DND-41 (cell line): ENCODE results near the gene PEX14.

Source experiments
- EZH2 ChIP-seq: IDR thresholded peaks from 3 replicates; pipeline ENCODE4 v1.6.1; 2012; ENCODE audit warnings: borderline replicate concordance, low read depth, mild to moderate bottlenecking, moderate library complexity, low read length, inconsistent platforms; ENCODE audit not compliant: severe bottlenecking
- TF ChIP-seq, protein P1 (sequence below): IDR thresholded peaks from 2 replicates; pipeline ENCODE4 v1.5.1; 2012; ENCODE audit warnings: borderline replicate concordance, low read length, moderate library complexity, mild to moderate bottlenecking; ENCODE audit not compliant: poor library complexity, severe bottlenecking; ENCODE audit errors: extremely low read depth

GRCh38 chr1:10640843-10641553 is 166.2 kb downstream of the PEX14 start:
- TF ChIP-seq, protein P1, sequence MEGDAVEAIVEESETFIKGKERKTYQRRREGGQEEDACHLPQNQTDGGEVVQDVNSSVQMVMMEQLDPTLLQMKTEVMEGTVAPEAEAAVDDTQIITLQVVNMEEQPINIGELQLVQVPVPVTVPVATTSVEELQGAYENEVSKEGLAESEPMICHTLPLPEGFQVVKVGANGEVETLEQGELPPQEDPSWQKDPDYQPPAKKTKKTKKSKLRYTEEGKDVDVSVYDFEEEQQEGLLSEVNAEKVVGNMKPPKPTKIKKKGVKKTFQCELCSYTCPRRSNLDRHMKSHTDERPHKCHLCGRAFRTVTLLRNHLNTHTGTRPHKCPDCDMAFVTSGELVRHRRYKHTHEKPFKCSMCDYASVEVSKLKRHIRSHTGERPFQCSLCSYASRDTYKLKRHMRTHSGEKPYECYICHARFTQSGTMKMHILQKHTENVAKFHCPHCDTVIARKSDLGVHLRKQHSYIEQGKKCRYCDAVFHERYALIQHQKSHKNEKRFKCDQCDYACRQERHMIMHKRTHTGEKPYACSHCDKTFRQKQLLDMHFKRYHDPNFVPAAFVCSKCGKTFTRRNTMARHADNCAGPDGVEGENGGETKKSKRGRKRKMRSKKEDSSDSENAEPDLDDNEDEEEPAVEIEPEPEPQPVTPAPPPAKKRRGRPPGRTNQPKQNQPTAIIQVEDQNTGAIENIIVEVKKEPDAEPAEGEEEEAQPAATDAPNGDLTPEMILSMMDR: no peak
- TF ChIP-seq EZH2: no peak
